ENCODE results near the gene PRADC1. TPM values are rescaled to one million over a fixed set of nuclear protein-coding genes. Genes with fewer than 3 reads are reported as not detected.

PRADC1 gene
- total RNA-seq, 4 donors from 2014 or later = 69.4 to 132 (median 104) TPM

DNA sequence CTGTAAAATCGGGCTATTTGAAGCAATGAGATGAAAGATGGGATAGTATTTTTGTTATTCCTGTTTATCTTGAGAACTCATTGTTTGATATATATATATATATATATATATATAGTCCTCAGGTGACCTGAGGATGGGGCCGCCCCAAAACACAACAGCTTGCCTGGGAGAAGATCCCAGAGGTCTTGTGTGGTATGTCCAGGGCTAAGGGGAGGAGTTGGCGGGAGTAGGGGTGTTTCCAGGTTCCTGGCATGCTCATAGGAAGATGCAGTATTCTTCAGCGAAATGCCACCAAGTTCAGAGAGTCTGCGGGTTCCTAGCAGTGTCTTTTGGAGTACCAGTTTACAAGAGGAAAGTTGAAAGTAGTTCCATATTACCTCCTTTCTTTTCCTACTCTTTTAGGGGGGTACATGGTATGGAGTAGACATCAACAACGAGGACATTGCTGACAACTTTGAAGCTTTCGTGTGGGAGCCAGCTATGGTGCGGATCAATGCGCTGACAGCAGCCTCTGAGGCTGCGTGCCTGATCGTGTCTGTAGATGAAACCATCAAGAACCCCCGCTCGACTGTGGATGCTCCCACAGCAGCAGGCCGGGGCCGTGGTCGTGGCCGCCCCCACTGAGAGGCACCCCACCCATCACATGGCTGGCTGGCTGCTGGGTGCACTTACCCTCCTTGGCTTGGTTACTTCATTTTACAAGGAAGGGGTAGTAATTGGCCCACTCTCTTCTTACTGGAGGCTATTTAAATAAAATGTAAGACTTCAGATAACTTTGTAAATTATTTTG is 19.4 kb upstream of the PRADC1 start:
- no peak for DNase-seq
- ATAC-seq = no peak
- no peak for TF ChIP-seq POLR2A (IDR thresholded peaks at IDR 0.05)
- TF ChIP-seq, protein P1, sequence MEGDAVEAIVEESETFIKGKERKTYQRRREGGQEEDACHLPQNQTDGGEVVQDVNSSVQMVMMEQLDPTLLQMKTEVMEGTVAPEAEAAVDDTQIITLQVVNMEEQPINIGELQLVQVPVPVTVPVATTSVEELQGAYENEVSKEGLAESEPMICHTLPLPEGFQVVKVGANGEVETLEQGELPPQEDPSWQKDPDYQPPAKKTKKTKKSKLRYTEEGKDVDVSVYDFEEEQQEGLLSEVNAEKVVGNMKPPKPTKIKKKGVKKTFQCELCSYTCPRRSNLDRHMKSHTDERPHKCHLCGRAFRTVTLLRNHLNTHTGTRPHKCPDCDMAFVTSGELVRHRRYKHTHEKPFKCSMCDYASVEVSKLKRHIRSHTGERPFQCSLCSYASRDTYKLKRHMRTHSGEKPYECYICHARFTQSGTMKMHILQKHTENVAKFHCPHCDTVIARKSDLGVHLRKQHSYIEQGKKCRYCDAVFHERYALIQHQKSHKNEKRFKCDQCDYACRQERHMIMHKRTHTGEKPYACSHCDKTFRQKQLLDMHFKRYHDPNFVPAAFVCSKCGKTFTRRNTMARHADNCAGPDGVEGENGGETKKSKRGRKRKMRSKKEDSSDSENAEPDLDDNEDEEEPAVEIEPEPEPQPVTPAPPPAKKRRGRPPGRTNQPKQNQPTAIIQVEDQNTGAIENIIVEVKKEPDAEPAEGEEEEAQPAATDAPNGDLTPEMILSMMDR (IDR thresholded peaks at IDR 0.05 in 4 of 5, conservative IDR thresholded peaks at IDR 0.05 in 1 of 5) = no peak
- intact Hi-C loops (cut with DNase I; ENCODE audit: low total_unique reads) = no loop called here
- Histone ChIP-seq H3K27me3 (no peaks in the 10 kb centered on the region), H3K4me3 (no peak overlapping the region), H3K27ac (no peak overlapping the region), H3K9me3 (no peaks in the 10 kb centered on the region), H3K36me3 (peaks cover 0 to 75% of the 10 kb centered on the region in 2 donors), H3K4me1 (peaks cover 0 to 5% of the 10 kb centered on the region in 2 donors)
- in situ Hi-C loops (cut with MboI; ENCODE audit: low sequenced_read_pairs in 4 of 4) = no loop called here

DNA sequence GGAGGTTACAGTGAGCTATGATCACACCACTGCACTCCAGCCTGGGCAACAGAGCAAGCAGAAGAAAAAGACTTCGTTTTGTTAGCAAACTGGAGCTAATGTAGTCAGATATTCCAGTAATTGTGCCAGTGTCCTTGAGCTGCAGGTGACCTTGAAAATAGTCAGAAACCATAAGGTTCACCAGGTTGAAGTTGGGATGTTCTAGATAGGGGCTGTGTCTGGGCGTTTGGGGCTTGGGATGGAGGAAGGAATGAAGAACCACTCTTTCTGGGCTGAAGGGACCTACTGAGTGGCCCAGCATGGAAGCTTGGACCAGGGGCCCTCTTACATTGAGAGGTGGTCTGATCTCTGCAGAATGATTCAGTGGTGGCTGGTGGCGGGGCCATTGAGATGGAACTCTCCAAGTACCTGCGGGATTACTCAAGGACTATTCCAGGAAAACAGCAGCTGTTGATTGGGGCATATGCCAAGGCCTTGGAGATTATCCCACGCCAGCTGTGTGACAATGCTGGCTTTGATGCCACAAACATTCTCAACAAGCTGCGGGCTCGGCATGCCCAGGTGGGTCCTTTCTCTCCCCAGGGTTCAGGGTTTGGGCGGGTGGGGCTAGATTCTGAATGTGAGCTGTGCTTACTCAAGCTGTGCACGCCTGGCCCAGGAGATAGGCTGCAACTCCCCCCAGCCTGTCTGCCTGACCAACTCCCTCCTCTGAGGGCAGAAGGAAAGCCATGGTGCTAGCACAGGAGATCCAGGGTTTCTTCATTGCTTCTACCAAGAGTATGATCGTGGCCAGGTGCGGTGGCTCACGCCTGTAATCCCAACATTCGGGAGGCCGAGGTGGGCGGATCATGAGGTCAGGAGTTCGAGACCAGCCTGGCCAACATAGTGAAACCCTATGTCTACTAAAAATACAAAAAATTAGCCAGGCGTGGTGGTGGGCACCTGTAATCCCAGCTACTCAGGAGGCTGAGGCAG is 18.1 kb upstream of the PRADC1 start:
- TF ChIP-seq, protein P1 (IDR thresholded peaks at IDR 0.05 in 4 of 5, conservative IDR thresholded peaks at IDR 0.05 in 1 of 5) = no peak
- no peak for TF ChIP-seq POLR2A (IDR thresholded peaks at IDR 0.05)
- H3K9me3 ChIP-seq = no peaks in the 10 kb centered on the region
- peaks cover 0 to 87% of the 10 kb centered on the region in 2 donors for H3K36me3 ChIP-seq
- peak overlapping the region in 1 of 4 donors; percentile 22 for H3K27ac ChIP-seq
- no peaks in the 10 kb centered on the region for H3K27me3 ChIP-seq
- H3K4me1 ChIP-seq = peaks cover 0 to 5% of the 10 kb centered on the region in 2 donors
- in situ Hi-C loops (cut with MboI; ENCODE audit: low sequenced_read_pairs in 4 of 4) = no loop called here
- DNase-seq = peak; percentile 31 to 74
- ATAC-seq = peak; percentile 86 to 93
- no peak overlapping the region for H3K4me3 ChIP-seq
- intact Hi-C loops (cut with DNase I; ENCODE audit: low total_unique reads) = no loop called here

DNA sequence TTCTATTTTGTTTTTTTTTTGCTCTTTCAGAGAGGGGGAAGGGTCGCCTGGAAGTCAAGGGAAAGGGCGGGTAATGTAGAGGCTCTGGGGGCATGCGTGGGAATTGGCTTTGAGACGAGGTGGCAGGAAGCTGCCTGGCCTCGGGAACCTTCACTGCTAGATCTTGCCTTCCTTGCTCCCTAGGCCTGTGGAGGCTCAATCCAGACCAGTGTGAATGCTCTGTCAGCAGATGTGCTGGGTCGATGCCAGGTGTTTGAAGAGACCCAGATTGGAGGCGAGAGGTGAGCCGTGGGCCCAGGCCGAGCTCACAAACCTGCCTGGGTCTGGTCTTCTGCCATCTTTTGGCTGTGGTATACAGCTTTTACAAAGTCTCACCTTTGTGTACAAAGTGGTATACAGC is 16.6 kb upstream of the PRADC1 start:
- ATAC-seq = no peak
- TF ChIP-seq, protein P1 (IDR thresholded peaks at IDR 0.05 in 4 of 5, conservative IDR thresholded peaks at IDR 0.05 in 1 of 5) = no peak
- TF ChIP-seq POLR2A (IDR thresholded peaks at IDR 0.05) = no peak
- in situ Hi-C loops (cut with MboI; ENCODE audit: low sequenced_read_pairs in 4 of 4) = loop anchor here in 3 of 4 donors (25.0 kb wide), 3 partner anchors 138 to 1288 kb away; partner anchors contain the start of genes TPRKB (in 3 of the 3), ALMS1 (in 1 of the 3), AUP1 (in 1 of the 3) and DQX1 (in 1 of the 3)

DNA sequence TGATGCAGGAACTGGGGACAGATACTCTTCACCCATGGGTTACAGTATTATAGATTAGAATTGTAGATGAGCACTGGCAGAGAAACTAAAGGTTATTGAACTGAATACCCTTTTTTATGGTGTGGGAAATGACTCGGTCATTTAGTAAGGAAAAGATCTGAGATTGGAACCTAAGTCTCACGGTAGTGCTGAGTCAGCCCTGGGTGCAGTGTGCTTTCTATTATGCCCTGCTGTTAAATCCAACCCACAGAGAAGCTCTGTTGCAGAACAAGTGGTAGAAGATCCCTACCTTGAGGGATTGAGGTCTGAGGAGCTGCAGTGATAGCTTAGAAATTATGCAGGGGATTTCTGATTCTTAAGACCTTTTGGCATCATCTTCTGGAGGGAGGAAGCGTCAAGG is 13.8 kb upstream of the PRADC1 start:
- peaks cover 0 to 98% of the 10 kb centered on the region in 2 donors for H3K36me3 ChIP-seq
- DNase-seq (no peak), ATAC-seq (no peak)
- TF ChIP-seq, protein P1 (IDR thresholded peaks at IDR 0.05 in 4 of 5, conservative IDR thresholded peaks at IDR 0.05 in 1 of 5) = no peak
- no peak for TF ChIP-seq POLR2A (IDR thresholded peaks at IDR 0.05)
- H3K4me3 ChIP-seq = no peak overlapping the region
- no peaks in the 10 kb centered on the region for H3K27me3 ChIP-seq
- intact Hi-C loops (cut with DNase I; ENCODE audit: low total_unique reads) (no loop called here), in situ Hi-C loops (cut with MboI; ENCODE audit: low sequenced_read_pairs in 4 of 4) (loop anchor here in 3 of 4 donors (25.0 kb wide), 3 partner anchors 140 to 1290 kb away; partner anchors contain the start of genes TPRKB (in 3 of the 3), ALMS1 (in 1 of the 3), AUP1 (in 1 of the 3) and DQX1 (in 1 of the 3))
- no peaks in the 10 kb centered on the region for H3K9me3 ChIP-seq
- H3K27ac ChIP-seq = no peak overlapping the region
- peaks cover 0 to 5% of the 10 kb centered on the region in 2 donors for H3K4me1 ChIP-seq

More for the DNA sequence above, 16.6 kb upstream of the PRADC1 start:
- DNase-seq = no peak
- intact Hi-C loops (cut with DNase I; ENCODE audit: low total_unique reads) = no loop called here
- Histone ChIP-seq H3K4me1 (peaks cover 0 to 5% of the 10 kb centered on the region in 2 donors), H3K27ac (no peak overlapping the region), H3K4me3 (no peak overlapping the region), H3K9me3 (no peaks in the 10 kb centered on the region), H3K27me3 (no peaks in the 10 kb centered on the region), H3K36me3 (peaks cover 0 to 98% of the 10 kb centered on the region in 2 donors)
